Stimulated activated CD8-positive, alpha-beta memory T cell treated with anti-CD3 and anti-CD28 coated beads, Interleukin-7, amount 100 ng/mL, for 1 hour (primary cell): ENCODE data around the gene MSI2.
"Not testable (repeated sequence)": the region's sequence is repeated elsewhere in the genome, so short reads cannot be mapped to it uniquely, and the experiment has no call there.

Experiments
- DNase-seq, 2 donors: peaks; one replicate each; pipeline ENCODE4 v3.0.0-alpha.2; 2020; ENCODE audit warnings: low read depth in 2 of 2

Gene MSI2

DNA sequence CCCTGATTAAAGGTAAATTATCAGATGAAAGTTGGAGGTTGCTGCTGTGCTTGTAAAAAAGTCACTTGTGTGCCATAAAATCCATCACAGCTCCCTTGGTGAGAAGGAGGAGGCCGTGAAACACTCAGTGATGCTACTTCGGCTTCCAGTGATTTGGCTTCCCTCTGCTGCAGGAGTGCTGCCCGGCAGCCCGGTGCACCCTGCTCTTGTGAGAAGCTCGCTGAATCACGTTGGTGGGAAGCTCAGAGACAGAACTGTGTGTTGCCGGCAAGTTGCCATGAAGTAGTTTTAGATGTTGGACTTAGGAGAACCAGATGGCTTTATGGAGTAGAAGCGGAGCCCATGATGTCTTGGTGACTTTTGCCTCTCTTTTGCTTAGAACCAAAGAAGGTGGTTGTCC lies 33.3 kb downstream of the MSI2 start:
- DNase-seq, result no peak

DNA sequence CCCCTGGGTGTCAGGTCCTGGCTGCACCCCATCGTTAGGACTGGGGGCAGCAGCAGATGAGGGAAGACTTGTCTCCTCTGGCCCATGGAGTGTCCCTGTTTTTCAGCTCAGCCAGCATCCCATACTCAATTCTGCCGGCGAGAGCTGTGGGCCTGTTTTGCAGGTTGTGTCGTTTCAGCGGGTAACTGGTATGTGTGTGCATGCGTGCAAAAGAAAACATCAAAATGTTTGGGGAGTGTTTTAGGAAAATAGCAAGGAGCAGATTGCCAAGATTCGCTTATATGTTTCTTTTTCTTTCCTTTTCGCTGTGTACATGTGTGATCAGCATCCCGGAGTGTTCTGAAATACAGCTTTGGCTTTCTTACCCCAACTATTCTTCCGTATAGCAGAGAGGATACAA lies 34.7 kb downstream of the MSI2 start:
- no peak for DNase-seq

DNA sequence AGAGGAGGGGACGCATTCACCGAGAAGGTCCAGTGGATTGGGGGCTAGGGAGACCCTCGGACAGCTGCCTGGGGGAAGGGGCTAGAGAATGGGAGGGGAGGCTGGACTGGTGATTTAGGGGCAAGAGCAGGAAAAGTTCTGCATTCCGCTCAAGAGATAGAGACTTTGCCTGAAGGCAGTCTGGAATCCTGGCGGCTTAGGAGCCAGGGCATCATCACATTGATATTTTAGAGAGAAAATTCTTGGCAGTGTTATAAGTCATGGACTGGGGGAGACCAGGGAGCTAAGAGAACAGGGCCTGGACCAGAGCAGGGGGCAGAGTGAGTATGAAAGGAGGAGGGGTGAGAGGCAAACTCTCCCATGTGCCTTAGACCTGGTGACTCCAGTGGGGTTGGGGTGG lies 35.8 kb downstream of the MSI2 start:
- DNase-seq, result no peak

DNA sequence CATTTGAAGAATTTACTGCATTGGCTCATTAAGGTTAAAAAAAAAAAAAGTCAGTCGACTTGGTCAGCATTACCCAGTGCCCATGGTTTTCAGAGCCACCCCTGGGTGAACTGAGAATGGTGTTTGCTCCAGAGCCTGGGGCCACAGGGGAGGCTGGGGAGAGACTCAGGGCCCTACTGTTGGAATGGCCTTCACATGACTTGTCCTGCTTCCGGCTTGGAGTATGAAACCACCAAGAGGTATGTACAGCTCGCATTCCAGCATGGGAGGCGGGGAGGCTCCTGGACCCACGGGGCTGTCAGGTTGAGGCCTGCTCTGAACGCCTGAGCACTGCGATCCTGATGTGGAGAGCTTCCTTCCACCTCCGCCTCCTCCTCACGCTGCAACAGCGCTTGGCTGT lies 36.8 kb downstream of the MSI2 start:
- no peak for DNase-seq

DNA sequence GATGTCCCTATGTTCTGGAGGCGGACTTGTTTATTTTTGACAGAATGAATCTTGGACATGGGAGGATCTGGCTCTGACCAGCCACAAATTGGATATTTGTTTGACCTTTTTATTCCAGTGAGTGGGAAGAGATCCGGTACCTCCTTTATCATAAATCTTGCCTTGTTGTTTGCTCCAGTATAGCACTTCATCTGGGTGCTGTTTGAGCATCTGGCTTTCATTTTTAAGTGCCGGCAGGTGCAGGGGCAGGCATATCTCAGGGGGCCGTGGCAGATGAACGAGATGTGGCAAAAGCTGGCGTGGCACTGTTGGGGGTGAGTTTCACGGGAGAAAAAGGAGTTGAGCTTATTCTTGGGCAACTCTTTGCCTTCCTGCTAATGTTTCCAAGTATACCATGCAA lies 37.8 kb downstream of the MSI2 start:
- DNase-seq, result no peak

DNA sequence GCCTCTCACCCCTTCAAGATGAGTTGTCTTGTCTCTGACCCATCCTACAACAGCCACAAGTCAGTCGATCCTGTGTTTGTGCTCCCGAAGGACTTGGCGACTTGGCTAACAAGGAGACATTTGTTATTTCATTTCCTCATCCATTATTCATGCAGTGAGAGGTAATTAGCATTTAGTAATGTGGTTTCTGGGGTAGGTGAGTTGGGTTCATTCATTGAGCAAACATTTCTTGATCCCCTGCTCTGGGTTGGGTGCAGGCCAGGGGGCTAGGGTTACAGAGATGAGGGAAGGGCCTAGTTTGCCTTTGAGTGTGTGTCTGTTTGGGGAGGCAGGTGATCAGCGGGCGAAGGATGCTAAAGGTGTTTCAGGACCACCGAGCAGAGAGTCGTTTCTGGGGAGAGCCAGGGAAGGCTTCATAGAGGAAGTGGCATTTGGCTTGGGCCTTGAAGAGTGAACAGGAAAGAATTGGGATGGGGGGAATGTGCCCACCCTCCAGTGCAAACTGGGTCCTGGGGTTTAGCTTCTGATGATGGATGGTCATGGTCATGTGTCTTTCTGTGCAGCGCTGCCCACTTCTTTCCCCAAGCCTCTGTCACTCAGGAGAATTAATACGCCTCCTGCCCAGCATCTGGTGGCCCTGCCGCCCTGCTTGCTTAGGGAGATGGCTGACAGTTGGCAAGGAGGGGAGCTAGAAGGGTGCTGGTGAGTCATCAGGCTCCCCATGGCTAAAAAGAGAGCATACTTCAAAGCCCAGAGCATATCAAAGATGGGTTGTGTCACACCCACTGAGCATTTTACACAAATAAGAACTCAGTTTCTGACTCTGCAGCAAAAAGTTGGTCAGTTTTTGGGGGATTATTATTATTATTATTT lies 38.5 kb downstream of the MSI2 start:
- DNase-seq, result peak; percentile 3 to 8

DNA sequence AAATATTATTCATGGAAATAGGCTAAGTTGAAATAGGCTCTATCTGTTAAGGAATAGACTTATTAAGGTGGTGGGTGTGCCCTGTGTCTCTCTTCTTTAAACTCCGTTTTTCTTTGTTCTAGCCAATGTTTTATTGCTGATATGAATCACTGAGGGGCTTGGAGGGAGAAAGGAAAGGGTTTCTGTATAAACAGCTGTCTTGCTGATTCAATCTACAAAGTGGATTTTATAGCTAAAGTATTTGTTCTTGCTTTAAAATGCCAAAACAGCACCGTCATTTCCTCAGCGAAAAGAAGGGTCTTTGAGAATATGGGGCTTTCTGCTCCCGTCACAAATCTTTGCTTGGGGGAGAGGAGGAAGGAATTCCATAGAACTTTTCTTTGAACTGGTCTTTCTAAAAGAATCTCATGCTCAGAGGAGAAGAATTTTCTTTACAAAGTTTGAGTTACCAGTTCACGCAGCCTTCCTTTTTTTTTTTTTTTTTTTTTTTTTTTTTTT lies 39.3 kb downstream of the MSI2 start:
- no peak for DNase-seq

DNA sequence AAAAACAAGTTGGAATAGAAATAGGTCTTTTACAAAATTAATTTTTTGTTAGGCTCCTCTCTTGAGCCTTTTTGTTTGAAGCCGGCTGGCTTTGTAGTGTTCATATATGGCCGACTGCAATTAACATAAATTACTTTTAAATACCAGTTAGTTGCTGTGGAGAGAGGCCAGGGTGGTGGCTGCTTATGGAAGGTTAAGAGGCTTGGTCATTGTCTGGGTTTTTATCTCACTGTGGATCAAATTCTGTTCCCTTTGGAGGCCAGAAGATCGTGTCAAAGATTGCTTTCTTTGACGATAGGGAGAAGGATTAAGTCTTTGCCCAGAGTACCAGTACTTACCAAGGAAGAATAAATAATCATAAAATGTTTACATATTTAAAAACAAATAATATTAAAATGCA lies 39.9 kb downstream of the MSI2 start:
- DNase-seq, result no peak

DNA sequence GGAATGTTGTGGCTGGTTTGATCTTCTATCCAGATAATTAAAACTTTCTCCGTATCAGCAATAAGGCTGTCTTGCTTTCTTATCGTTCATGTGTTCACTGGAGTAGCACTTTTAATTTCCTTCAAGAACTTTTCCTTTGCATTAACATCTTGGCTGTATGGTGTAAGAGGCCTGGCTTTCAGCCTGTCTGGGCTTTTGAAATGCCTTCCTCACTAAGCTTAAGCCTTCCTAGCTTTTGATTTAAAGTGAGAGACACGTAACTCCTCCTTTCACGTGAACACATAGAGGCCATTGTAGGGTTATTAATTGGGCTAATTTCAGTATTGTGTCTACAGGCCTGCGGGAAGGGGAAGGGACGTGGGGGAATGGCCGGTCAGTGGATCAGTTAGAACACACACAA lies 42.9 kb downstream of the MSI2 start:
- DNase-seq, result no peak

DNA sequence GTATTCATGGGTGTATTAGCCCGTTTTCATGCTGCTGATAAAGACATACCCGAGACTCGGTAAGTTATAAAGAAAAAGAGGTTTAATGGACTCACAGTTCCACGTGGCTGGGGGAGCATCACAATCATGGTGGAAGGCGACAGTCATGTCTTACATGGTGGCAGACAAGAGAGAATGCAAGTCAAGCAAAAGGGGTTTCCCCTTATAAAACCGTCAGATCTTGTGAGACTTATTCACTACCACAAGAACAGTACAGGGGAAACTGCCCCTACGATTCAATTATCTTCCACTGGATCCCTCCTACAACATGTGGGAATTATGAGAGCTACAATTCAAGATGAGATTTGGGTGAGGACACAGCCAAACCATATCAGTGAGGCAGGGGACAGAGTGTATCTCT lies 44.3 kb downstream of the MSI2 start:
- DNase-seq, result not testable (repeated sequence)

DNA sequence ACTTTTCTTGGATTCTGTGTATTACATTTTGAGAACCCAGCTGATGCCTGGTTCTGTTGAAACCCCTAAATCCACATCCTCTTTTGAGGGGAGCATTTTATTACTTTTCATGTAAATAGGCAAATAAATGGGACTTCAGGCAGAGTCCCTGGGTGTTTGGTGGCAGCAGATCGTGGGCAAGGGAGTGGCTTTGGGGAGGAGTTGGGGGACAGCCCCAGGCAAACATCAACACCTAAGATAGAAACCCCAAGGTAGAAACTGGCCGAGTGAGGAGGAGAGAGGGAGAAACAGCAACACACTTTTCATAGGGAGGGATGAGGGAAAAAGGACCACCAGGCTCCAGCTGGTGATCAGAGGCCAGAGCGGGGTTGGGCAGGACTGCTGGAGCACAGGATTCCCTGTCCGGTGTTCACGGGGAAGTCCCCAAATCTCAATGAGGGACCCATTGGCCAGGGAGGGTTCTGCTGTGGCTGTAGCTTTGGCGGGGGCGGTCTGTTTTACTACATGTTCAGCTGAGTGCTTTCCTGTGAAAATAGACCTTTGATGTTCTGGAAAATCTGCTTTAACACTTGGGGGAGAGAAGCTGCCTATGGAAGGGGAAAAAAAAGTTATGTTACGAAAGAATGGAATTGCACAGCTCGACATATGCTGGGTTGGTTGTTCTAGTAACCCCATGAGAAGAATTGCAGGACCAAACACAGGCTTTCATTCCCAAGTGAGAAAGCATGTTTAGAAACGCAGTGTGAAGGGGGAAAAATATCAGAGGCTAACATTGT lies 46.6 kb downstream of the MSI2 start:
- DNase-seq, result no peak

DNA sequence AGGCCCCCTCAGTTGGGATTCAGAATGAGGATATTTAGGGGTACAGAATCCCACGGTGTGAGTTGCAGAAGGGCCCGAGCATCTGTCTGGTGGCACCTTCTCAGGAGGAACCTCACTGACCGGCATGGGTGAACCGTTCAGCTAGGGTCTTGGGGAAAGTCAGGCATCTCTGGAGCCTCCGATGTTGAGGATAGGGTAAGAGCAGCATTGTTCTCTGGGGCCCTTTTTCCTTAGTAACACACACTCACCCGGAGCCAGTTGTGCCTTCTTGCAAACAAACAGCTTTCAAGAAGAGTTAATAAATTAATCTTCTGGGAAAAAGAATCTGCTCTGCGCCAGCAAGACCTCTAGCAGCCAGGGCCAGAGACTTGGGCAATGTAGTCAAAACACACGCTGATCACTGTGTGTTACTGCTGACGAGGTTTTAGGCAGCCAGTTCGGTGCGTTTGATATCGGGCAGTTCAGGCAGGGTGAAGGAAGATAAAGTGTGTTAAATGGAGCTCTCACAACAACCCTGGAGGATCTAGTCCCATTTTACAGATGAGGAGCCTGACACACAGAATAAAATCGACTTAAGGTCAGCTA lies 48.9 kb downstream of the MSI2 start:
- no peak for DNase-seq

DNA sequence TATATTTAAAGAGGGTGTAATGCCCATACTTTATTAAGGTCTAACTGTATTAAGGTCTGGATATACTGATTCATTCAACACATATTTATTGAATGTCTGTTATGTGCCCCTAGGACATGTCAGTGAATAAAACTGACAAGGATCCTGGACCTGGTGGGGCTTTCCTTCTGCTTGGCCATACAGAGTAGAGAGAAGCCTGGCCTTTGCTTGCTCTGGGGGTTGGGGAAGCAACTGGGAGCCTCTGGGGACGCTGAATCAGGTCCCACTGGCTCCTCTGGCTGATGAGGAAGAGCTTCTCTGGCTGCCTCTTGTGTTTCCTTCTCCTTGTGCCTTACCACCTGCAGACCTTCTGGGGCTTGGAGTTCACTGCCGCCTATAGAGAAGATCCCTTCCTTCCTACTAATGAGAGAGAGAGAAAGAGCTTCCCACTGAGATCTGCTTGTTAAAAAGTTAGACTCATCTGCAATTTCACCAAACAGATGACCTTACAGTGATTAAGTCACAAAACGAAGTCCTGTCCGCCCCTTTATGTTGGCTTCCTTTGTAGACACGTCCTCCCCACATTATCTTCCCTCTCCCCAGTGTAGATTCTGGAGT lies 49.7 kb downstream of the MSI2 start:
- no peak for DNase-seq

DNA sequence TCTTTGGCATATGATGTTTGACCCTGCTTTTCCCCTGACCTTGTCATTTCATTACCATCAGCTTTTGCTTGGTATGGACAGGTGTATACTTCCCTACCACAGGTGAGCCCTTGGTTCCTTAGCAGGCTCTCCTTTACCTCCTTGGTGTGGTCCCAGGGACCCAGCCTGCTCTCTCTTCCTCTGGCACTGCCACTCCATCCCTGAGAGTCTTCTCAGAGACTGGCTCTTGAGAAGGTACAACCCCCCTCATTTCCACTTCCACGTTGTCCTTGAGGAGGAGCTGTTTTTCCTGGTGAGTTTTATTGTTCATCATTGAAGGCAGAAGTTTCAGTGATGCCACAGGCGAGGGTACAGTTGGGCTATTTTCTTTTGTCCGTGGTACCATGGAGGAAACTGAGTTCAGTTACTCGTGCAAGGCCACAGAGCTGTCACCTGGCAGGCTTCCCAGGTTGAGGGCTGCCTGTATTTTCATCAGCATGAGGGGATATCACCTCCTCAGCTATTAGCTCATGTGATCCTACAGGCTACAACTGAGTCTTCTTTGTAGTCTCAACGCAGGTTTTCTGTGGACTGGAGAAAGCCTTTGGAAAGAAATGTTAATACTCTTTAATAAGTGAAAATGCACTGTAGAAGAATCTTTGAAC lies 52.3 kb downstream of the MSI2 start:
- no peak for DNase-seq

DNA sequence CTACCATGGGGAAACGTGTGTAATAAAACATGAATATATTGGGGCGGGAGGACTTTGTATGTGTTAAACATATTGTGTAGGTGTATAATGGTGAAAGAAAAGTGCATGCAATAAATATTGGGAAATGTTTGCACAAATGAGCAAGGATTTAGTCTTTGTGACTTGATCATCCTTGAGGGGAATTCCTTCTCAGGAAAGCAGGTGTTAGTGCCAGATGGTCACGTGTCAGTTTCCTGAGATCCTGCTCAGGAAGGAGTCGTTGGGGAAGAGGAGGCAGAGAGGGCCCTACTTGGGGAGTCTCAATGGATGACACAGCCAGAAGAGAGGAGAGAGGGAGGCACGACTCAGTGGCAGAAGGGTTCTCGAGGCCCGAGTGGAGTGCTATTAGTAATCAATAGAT lies 53.2 kb downstream of the MSI2 start:
- DNase-seq, result no peak

DNA sequence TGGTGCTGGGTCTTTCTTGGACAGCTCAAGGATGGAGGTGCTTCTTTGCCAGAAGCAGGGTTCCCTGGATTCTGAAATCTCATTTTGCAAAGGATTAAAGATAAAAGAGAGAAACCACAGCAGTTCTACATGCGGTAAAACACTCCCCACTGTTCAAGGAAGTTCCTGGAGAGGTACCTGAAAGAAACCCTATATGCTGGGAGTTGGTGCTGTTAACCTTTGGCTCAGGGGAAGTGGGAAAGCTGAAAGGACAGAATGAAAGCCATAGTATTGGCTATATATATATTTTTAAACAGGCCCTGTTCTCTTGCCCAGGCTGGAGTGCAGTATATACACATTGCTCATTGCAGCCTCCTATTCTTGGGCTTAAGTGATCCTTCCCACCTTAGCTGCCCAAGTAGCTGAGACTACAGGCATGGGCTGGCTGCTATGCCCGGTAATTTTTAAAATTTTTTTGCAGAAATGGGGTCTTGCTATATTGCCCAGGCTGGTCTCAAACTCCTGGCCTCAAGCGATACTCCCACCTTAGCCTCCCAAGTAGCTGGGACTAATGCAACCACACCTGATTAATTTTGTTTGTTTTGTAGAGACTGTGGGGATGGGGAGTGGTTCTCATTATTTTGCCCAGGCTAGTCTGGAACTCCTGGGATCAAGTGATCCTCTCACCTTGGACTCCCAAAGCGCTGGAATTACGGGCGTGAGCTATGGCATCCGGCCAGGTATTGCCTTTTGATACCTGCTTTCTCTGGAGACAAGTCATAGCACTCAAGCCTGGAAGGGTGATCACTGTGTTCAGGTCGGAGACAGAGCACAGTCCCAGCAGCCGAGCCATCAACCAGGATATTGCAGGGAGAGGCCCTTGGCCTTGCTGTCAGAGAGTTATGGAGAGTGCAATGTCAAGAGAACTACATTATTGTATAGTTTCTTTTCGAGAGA lies 55.2 kb downstream of the MSI2 start:
- DNase-seq, result no peak

DNA sequence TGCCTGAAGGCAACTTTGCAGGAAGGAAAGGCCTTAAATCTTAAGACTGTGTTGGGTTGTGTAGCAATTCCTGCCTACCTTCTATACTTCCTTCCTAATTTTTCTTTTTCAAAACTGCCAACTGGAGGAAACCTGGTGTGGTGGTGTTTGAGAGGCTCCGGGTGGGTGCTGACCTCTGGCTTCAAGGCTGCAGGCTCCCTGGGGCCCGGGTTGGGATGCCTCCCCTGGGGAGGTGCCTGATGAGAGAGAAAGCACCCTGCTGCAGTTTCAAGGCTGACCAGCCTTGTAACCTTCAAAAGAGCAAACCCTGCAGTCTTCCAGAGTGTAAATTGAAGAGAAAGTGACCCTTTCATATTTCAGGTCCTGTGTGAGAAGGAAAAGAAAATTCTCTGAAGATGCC lies 55.9 kb downstream of the MSI2 start:
- DNase-seq, result no peak

DNA sequence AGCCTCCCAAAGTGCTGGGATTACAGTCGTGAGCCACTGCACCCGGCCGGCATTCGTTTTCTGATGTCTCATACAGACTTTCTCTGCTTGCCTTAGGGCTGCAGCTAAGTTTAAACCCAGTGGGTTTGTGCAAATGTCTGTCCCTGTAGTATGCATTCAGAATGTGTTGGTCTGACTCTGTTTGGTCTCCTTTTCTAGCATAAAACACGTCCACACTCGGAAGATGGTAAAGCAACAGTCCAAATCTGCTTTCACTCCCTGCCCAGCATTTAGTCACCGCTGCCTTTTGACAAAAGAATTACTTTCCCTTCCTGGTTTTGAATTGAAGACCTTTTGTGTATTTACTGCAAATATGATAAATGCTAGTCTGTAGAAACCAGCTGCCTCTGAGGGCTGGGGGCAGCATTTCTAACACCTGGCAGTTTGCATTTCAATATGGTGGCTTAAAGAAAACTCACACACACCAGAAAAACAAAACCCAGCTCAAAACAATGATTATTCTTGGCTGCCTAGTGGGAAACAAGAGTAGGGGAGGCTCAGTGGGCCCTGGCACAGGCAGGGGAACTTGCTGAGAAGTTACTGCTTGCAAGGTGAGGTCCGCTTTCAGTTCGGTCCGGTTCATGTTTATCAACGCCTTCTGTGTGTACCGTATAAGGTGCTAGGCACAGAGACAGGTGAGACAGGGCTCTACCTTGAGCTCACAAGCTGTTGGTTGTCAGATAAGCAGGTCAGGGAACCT lies 56.9 kb downstream of the MSI2 start:
- DNase-seq, result no peak

DNA sequence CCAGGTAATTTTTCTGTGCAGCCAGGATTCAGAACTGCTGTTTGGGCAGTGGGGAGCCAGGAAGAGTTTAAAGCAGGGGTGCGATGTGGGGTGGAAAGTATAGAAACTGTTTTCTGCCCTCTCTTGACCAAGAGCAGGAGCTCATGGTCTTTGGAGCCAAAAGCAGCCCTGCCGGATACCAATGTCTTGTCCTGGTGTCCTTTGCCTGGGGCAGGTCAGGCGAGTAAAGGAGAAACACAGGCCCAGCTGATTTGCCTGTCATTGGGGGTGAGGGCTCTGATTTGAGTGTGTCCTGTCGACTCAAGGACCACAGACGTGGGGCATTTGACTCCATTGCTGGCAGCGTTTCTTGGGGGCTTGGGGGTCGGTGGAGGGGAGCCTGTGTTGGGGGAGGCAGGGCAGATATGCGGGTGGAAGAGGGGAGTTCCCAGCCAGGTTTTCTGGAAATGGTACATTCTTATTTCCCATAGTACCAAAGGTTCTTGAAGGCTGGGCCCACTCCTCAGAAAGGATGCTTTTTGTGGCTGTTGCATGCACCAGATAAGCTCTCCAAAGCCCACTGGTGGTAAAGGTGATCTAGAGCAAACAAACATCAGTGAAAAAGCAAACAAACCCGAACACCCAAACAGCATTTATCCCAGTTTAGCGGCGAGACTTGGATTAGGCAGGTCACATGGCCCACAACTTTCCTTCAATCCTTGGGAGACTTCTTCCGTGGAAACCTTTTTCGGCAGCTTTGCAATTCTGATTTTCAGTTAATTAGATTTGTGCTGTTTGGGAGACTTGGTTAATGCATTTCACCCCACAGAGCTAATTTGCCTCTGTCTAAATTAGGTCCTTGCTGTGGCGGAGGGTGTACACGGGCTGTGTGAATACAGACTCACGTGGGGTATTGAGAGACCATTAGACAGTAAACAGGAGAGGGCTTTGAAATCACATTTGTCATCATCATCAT lies 59.0 kb downstream of the MSI2 start:
- DNase-seq, result no peak
